CD4-positive, alpha-beta T cell treated with Interleukin-2 at 100 ng/mL for 4 hours (primary cell): ENCODE data around the gene ELF4.
A peak's percentile ranks its signal among the peaks of the same experiment; 100 is the strongest.

Experiments used
- DNase-seq: peaks from one replicate; pipeline ENCODE4 v3.0.0-alpha.2; 2020; ENCODE audit warnings: low spot score

ELF4 gene

DNA sequence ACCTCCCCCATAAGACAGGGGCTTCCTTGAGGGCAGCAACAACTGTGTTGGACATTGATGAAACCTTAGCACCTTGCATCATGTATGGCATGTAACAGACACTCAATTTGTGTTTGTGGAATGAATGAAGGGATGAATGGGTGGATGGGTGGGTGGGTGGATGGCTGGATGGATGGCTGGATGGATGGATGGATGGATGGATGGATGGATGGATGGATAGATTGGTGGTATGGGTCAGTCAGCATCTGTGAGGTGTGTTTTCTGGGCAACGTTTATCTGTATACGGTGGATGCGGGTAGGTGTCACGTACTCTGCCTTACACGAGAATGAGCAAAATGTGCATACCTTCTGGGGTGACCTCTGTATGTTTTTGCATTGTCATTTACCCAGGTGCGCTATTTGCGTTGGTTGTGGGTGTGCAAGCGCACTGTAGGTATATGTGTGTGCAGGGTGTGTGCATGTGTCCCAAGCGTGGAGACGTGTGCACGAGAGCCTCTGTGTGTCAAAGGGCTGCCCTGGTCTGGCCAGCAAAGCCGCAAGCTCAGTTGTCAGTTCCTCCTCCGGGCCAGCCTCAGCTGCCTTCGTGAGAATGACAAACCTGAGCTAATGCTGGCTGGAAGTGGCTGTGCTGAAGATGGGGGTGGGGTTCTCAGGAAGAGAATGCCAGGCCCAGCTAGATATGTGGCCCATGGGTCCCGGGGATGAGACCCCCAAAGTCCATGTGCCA lies 26.5 kb downstream of the ELF4 start:
- no peak for DNase-seq

DNA sequence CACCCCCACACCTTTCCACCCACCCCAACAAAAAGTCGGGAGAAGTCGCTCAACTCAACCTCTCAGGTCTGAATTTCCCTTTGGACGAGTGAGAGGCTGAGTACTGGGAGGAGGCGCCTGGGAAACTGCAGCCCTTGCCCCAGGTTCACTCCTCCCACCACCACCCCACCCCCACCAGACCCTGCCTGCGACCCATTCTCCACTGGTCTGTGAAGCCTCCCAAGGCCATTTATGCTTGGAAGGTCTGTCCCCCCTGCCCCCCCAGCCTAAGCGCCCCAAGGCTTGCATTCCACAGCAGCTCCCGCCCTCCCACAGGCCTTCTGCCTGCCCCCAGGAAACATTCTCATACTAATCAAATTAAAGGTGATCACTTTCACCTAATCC lies 27.2 kb downstream of the ELF4 start:
- no peak for DNase-seq

DNA sequence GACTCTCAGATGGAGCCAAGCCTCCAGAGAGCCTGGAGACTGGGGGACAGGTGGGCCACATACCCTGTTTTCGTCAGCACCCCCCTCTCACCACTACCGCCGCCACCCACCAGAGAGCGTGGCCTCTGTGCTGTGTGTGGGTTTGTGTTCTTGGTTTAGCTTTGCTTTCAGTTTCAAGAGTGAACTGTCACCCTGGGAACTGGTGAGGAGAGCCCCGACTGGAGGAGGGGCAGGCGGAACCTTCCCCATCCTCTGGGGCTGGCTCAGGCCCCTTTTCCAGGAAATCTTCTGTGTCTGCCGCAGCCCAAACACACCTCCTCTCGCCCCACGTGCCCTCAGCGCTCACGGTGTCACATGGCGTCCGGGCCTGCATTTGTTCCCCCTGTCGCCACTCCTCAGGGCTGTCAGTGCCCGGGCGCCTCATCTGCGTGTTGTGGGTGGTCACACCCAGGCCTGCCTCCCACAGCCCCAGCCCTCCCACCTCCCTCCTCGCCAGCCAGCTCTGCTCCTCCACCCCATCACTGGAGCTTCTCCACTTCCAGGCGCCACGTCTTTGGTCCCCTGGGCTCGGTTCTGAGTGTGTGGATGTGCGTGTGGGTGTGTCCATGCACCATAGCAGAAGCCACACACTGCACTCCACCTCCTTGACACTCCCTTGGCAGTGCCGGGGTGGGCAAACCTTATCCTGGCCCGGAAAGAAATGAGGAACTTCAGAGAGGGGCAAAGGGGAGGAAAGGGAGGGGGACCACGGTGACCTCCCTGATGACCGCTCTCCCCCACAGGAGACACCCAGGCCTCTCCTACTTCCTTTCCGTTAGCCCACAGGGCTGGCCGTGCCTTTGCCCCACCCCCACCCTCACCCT lies 27.8 kb downstream of the ELF4 start:
- peak; percentile 87 for DNase-seq

DNA sequence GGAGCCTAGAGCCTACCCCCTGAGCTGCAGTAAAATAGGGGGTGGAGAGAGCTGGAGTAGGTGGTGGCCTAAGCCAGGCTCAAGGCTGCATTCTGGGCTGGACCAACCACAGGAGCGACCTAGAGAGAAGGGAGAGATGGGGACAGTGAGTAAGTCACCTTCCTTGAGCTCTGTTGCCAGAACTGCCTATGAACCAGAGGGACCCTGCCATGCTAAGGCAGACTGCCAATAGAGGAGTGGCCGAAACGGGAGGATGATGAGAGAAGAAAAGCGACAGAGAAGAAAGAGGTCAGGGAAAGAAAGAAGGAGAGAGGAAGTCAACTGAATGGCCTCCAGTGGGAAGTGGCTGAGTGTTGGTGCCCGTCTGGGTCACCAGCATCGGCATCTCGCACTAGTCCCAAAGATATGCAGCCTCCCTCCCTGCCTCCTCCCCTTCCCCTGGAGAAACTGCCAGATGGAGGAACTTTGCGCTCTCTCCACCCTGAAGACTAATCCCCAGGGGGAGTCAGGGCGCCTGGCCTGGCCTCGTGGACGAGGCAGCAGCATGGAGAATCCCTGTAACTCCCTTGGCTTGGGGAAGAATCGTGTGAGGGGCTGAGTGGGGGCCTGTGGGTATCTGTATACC lies 28.8 kb downstream of the ELF4 start:
- DNase-seq = no peak

DNA sequence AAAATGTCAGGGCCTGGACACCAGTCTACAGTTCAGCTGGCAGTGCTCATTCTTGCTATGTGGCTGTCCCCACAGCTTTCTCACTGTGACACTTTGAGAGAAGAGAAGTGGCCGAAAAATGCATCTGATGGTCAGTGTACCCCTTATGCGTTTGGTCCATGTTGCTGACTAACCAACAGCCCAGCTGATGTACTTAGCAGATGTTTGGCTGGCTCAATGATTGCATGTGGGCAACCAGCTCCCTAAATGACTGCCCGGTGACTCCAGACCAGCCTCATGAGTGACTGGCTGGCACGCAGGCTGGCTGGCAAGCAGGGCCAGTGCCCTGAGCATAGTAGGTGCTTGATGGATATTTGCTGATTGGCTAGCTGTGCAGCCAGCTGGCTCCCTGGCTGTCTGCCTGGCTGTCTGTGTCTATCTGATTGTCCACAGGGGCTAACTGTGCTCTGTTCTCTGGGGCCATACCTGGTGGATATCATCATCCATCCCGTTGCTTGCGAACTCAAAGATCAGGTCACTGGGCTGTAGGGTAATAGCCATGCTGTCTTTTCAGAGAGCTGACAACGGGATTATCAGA lies 29.4 kb downstream of the ELF4 start:
- DNase-seq = no peak

DNA sequence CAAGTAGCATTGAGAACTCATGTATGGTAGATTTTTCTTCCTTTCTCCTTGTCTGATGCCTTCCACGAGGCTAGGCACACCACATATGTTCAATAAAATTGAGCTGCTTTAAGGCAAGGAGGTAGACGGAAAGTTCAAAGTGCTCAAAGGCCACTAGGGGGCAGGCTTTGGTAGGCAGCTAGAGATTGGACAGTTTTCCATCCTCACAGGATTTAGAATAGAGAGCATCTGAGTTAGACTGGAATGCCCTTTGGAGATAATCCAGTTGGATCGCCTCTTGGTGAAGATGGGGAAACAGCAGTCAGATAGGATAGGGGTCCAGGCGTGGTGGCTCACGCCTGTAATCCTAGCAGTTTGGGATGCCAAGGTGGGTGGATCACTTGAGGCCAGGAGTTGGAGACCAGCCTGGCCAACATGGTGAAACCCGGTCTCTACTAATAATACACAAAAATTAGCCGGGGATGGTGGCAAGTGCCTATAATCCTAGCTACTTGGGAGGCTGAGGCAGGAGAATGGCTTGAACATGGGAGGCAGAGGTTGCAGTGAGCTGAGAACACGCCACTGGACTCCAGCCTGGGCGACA lies 30.4 kb downstream of the ELF4 start:
- peak; percentile 59 for DNase-seq

DNA sequence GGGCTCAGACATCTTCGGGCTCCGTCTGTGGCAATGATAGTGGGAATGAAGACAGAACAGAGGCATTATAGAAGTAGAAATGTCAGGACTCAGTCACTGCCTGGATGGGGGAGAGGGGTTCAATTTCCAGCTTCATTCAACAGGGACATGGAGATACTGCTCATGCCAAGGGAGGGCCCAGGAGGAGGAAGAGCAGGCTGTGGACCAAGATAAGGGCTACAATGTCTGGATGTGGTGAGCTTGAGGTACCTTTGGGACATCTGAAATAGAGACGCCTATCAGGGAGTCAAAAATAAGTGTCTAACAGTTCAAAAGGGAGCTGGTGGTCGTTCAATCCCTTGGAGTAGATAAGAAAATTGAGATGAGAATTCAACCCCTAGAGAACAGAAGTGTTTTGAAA lies 34.5 kb downstream of the ELF4 start:
- DNase-seq = no peak

DNA sequence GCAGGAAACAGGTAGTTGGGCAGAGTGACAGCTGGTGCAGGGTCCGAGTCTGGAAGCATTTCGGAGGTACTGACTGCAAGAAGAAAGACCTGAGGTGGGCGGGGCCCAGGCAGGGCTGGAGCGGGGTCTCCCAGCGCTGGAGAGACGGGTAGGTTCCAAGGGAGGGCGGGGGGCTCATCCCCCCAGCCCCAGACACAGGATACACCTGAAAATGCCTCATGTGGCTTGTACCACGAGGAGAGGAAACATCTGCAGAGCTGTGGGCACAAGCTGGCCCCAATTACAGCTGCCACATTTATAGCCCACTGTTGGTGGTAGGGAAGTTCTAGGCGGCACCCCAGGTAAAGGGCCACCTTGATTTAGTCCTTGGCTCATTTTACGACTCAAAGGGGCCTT lies 38.0 kb downstream of the ELF4 start:
- no peak for DNase-seq

DNA sequence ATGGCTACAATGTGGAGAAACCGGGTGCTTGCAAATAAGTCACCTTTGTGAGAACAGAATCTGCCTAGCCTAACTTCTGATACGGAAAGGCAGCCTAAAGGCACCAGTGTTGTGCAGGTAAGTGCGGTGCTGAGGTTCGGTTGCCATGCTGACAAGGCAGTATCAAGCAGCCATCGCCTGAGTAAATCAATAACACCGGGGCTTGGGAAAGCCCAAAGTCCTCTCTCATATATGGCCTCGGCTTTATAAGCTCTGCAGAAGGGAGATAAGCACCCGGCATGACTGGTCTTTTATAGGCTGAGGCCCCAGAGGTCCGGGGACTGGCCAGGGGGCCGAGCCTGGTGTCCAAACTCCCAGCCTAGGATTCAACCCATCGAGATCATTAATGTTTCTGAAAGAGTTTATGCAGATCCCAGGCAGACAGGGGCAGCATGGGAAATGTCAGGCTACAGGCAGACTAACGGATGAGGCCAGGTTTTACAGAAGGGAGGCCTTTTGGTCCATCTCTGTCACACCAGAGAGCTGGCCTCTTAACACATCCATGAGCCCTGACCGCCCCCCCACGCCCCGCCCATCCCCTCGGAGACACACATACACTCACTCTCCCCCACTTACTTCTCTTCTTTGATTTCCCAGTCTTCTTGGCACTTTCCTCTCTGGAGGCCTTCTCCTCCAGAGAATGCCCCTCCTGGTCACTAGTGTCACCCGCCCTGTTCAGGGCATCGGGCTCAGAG lies 38.5 kb downstream of the ELF4 start:
- DNase-seq = no peak

DNA sequence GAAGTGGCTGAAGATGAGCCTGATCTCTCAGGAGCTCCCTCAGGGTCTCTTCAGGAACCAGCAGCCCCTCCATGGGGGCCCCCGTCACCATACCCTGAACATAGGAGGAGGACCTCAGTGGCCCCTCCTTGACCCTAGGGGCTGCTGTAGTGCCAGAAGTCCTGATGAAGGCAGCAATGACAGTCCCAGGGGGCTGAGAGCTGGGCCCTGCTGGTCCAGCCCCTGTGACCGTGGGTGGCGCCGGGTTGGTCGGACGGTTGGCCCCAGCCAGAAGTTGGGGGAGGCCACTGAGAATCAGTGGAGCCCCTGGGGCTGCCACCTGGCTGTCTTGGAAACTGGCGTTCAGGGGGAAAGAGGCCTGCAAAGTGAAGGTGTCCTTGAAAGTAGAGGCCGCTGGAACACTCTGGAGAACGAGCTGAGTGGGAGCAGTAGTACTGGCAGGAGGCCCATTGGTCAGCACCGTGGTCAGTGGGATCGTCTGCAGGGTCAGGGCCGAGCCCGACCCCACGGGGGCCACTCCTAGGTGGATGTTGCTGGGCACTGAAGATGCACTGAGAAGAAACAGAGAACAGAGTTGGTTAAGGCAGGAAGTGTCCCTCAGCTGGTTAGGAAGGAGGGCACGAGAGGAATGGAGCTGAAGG lies 43.2 kb downstream of the ELF4 start:
- no peak for DNase-seq

DNA sequence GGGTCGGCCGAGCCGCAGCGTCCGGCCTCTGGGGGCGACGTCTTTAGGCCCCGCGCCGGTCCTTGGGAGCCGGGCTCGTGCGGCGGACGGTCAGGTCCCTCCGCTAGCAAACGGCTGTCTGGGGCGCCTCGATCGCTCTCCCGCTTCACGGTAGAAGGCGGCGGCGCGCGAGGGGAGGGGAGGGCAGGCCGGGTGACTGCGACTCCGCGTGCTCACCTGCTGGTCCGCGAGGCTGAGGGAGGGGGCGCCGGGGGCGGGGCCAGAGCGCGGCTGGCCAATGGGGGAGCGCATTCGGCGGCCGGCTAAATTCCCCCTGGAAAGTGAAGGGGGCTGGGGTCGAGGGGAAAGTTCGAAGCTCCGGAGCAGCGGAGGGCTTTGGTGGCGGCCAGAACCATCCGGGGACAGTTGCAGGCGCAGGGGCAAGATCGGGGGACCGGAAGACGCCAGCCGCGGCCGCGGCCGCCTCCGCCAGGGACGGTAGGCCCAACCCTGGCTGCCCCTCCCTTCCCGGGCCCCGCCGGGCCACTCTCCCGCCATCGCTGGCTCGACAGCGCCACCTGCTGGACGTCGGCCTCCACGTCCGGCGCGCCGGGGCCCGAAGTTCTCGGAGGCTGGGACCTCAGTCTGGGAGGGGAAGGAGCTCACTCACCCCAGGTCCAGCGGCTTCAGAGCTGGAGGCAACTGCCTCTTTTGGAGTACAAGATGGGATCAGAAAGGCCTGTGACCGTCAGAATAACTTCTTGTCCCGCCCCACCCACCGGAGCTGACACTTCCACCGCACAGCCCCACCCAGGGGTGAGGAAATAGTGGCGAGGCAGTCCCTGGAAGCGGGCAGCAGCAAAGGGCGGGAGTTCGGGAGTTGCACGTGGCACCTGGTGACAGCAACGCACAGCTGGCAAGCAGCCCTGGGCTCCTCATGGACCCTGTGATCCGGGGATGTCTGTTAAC lies 49.9 kb downstream of the ELF4 start:
- DNase-seq = peak; percentile 80

DNA sequence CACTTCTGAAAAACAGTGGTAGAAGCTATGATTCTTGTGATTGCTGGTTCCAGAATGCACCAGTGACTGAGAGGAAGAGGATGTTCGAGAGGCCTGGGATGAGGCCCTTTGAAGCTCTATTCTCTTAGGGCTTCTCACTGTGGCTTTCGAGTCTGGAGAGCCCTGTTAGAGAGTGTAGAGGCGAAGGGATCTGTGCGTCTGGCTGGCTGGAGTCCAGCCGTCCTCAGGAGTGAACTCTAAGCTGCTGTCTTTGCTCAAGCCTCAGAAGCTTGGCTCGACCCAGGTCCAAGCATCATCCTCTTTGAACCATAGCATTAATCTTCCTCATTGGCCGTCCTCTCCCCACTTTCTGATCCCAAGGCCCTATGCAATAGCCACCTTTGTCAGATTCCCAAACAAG lies 51.6 kb downstream of the ELF4 start:
- no peak for DNase-seq

DNA sequence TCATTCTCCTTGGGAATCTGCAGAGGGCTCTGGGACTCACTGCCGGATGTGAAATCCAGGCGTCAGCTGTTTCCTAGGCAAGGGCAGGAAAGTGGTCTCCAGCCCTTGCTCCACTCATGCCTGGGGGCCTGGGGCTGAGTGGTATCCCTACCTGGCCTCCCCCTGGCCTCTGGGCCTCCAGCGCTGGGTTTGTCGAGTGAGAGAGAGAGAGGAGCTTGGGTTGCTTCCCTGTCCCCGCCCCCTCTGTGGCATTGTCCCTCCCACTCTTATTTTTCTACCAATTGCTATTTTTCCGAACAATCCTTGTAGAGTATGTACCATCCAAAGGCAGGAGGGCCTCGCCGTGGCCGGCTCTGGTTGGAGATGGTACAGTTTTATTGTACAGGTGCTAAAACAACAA lies 53.1 kb downstream of the ELF4 start:
- no peak for DNase-seq

DNA sequence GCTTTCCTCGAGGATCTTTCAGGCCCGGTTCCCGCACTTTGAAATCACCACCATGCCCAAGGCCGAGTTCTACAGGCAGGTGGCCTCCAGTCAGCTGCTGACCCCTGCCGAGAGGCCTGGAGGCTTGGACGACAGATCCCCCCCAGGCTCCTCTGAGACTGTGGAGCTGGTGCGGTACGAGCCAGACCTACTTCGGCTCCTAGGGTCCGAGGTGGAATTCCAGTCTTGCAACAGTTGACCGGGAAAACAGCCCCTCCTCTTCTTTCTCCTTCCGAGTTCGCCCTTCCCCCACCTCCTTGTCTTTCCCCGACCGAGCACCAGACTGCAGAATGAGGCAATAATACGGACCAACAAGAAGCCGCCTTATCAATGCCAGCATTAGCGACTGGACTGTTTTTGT lies 54.4 kb downstream of the ELF4 start:
- no peak for DNase-seq

DNA sequence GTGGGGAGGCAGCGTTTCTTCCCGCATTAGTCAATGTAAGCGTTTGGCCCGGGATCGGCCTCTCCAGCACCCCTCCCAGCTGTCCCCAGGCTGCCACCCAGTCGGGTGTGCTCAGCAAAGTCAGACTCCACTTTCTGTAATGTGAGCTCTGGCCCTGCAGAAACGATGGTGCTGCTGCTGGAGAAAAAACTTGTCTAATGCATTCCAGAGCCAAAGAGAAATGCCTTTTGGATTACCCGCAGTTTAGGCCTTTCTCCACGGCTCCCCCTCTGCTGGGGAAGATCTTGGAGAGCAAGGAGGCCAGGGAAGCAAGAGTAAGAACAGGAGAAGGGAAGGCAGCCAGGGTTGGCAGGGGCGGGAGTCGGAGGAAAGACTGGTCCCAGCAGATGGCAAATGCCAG lies 55.2 kb downstream of the ELF4 start:
- DNase-seq = no peak

DNA sequence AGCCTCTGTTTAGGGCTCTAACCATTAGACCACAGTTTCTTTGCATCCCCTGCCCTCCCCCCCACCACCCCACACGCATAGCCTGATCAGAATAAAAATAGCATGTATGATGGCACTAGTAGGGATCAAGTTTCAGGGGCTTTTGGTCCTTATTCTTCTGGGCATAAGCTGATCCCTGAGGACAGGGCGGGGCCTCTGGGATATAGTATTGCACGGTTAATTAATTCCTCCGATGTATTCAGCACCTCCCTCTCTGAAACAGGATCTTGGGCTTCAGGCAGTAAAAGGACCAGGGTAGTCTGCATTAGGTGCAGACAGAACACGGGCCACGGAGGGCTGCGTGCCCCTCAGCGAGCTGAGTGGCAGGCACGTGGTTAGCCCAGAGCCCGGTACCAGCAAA lies 57.1 kb downstream of the ELF4 start:
- DNase-seq = no peak

DNA sequence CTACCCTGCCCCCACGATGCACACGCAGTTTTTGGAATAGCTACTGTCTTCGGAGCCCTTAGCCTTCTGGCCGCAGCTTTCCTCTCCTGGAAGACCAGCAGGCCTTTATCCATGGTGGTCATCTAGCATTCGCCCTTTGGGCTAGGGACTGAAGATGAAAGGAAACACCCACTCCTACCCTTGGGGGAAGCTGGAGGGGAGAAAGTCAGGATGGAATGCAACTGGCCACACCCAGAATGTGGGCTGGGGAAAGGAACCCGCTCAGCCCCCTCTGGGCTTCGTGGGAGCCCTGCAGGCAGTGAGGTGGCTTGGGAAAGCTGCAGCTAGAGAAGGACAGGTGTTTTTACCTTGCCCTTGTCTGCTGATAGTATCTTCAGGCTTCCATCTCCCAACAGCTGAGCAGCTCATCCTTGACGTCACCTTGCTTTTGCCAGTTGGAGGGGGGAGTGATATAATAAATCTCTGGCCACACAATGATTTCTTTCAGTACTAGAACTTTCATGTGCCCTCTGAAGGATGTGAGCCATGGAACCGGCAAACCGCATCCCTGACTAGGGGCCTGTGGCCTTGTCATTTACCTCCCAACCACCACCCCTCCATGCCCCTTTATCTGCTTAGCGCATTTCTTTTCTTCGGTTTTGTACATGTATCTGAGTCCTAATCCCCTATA lies 59.0 kb downstream of the ELF4 start:
- no peak for DNase-seq

DNA sequence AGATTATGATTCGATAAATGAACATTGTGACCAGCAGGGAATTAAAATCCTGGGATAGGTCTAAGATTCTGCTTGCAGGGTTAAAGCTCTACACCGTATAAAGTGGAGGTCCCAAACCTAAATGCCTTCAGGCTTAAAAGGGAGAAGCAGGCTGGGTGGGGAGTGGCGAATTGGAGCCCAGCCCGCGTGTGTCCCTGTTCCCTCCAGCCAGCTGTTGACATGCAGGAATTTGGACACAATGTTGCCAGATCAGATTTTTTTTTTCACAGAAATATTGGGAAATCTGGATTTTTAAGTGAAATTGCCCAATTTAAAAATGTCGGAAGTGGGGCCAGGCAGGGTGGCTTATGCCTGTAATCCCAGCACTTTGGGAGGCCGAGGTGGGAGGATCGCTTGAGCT lies 60.5 kb downstream of the ELF4 start:
- DNase-seq = no peak

DNA sequence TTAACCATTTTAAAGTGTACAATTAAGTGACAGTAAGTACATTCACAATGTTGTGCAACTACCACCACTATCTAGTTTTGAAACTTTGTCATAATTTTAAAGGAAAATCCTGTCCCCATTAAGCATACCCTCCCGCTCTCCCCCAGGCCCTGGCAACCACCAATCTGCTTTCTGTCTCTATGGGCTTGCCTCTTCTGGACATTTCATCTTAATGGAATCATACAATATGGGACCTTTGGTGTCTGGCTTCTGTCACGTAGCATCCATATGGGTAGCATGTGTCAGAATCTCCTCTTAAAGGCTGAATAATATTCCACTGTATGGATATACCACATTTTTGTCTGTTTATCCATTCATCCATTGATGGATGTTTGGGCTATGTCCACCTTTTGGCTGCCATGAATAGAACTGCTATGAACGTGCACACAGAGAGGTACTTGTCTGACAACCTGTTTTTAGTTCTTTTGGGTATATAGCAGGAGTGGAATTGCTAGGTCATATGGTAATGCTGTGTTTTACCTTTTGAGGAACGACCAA lies 61.5 kb downstream of the ELF4 start:
- DNase-seq = no peak
